GM21786 (cell line): ENCODE data around the gene AGPAT3.

ENCODE experiments used
- ATAC-seq: cut with Tn5 transposase; IDR thresholded peaks from one replicate; pipeline ENCODE4 v1.9.1; 2021; ENCODE audit not compliant: unreplicated experiment

The AGPAT3 gene

GRCh38 chr21:43989401-43989800 lies 124.4 kb downstream of the AGPAT3 start:
- no peak for ATAC-seq

- no peak for ATAC-seq
These were observed 126.5 kb downstream of the AGPAT3 start for GRCh38 chr21:43991447-43991991.

GRCh38 chr21:43992121-43992520 lies 127.1 kb downstream of the AGPAT3 start:
- ATAC-seq, result no peak

- ATAC-seq, result no peak
These were observed 128.5 kb downstream of the AGPAT3 start for GRCh38 chr21:43993420-43993934.

GRCh38 chr21:43994085-43994484 lies 129.1 kb downstream of the AGPAT3 start:
- no peak for ATAC-seq

GRCh38 chr21:43994646-43995045 lies 129.6 kb downstream of the AGPAT3 start:
- ATAC-seq, result no peak

GRCh38 chr21:43995521-43996105 lies 130.6 kb downstream of the AGPAT3 start:
- no peak for ATAC-seq

- no peak for ATAC-seq
These were observed 133.0 kb downstream of the AGPAT3 start for GRCh38 chr21:43997766-43998742.

GRCh38 chr21:44000360-44000759 lies 135.3 kb downstream of the AGPAT3 start:
- no peak for ATAC-seq

GRCh38 chr21:44002511-44002910 lies 137.5 kb downstream of the AGPAT3 start:
- ATAC-seq, result no peak

- no peak for ATAC-seq
These were observed 138.4 kb downstream of the AGPAT3 start for GRCh38 chr21:44003307-44003966.

- no peak for ATAC-seq
These were observed 140.0 kb downstream of the AGPAT3 start for GRCh38 chr21:44005071-44005470.

GRCh38 chr21:44005593-44005992 lies 140.6 kb downstream of the AGPAT3 start:
- ATAC-seq, result no peak

- no peak for ATAC-seq
These were observed 141.1 kb downstream of the AGPAT3 start for GRCh38 chr21:44006017-44006619.

GRCh38 chr21:44006656-44007055 lies 141.6 kb downstream of the AGPAT3 start:
- no peak for ATAC-seq

- no peak for ATAC-seq
These were observed 145.4 kb downstream of the AGPAT3 start for GRCh38 chr21:44010429-44010828.

- ATAC-seq, result no peak
These were observed 146.1 kb downstream of the AGPAT3 start for GRCh38 chr21:44011123-44011522.

- ATAC-seq, result peak; percentile 65
These were observed 146.8 kb downstream of the AGPAT3 start, which contains the start of gene TRAPPC10 for GRCh38 chr21:44011579-44012473. Gene TRAPPC10, plus strand, starts transcription at chr21:44012309. Its CDS starts 185 bp downstream, at chr21:44012494.

- peak; percentile 58 for ATAC-seq
These were observed 147.7 kb downstream of the AGPAT3 start for GRCh38 chr21:44012474-44013379.
